OCI-LY3 (cell line): ENCODE data around the gene TPX2.

Experiments
- H2AFZ ChIP-seq: fragments of 200-600, 300-600 bp; shearing (Covaris generic); 2 replicates; pipeline ENCODE4 v1.6.0; 2014; ENCODE audit warnings: antibody characterized with exemption, low read depth, low read length
- H3K27ac ChIP-seq: fragments of 200-600, 300-600 bp; sonication (generic); 2 replicates; pipeline ENCODE4 v1.5.1; 2014; ENCODE audit warnings: mild to moderate bottlenecking, low read length, moderate library complexity, mixed read lengths
- H3K27me3 ChIP-seq: fragments of 200-600, 300-600 bp; sonication (generic); 2 replicates; pipeline ENCODE4 v1.6.1; 2014; ENCODE audit warnings: low read depth, low read length, mixed read lengths
- H3K36me3 ChIP-seq: fragments of 200-600, 300-600 bp; sonication (generic); replicated peaks from 2 replicates; pipeline ENCODE3; 2014; ENCODE audit warnings: low read depth, low read length, mixed read lengths
- H3K4me1 ChIP-seq: fragments of 300-600, 200-600 bp; sonication (generic); 2 replicates; pipeline ENCODE4 v1.6.1; 2014; ENCODE audit warnings: low read length, mixed read lengths
- H3K4me2 ChIP-seq: fragments of 200-600, 300-600 bp; sonication (generic); 2 replicates; pipeline ENCODE4 v1.6.1; 2014; ENCODE audit warnings: low read length, mixed read lengths
- H3K4me3 ChIP-seq: fragments of 300-600, 200-600 bp; sonication (generic); 2 replicates; pipeline ENCODE4 v1.5.1; 2014; ENCODE audit warnings: antibody characterized with exemption, mild to moderate bottlenecking, low read length, moderate library complexity
- H3K79me2 ChIP-seq: fragments of 300-600, 200-600 bp; shearing (Covaris generic); 2 replicates; pipeline ENCODE4 v1.6.1; 2014; ENCODE audit warnings: mild to moderate bottlenecking, low read length, mixed read lengths
- H3K9ac ChIP-seq: fragments of 300-600, 200-600 bp; shearing (Covaris generic); 2 replicates; pipeline ENCODE4 v1.6.0; 2014; ENCODE audit warnings: mild to moderate bottlenecking, low read length, moderate library complexity
- H3K9me3 ChIP-seq: fragments of 200-600, 300-600 bp; shearing (Covaris generic); 2 replicates; pipeline ENCODE4 v1.6.1; 2014; ENCODE audit warnings: low read length, mixed read lengths; ENCODE audit not compliant: insufficient read depth
- H4K20me1 ChIP-seq: fragments of 200-600, 300-600 bp; sonication (generic); 2 replicates; pipeline ENCODE4 v1.6.1; 2016; ENCODE audit warnings: low read length, mixed read lengths; ENCODE audit not compliant: insufficient read depth
- EZH2phosphoT487 ChIP-seq: fragments of 200-600 bp; shearing (Covaris generic); IDR thresholded peaks from 2 replicates; pipeline ENCODE4 v1.6.1; 2018; ENCODE audit warnings: antibody characterized with exemption, mixed run types, low read depth
- TF ChIP-seq, protein P1 (sequence below): fragments of 200-600, 300-600 bp; sonication (generic); IDR thresholded peaks from 2 replicates; pipeline ENCODE4 v1.5.1; 2014; ENCODE audit warnings: antibody characterized with exemption, low read length, low read depth

Gene TPX2

GRCh38 chr20:31823360-31824124 lies 84.5 kb downstream of the TPX2 start:
- Histone ChIP-seq H4K20me1 (no peaks in the 10 kb centered on the region), H3K4me2 (peak overlapping the region; percentile 57), H3K9me3 (no peaks in the 10 kb centered on the region), H2AFZ (no peak overlapping the region), H3K36me3 (no peaks in the 10 kb centered on the region), H3K27me3 (no peaks in the 10 kb centered on the region), H3K4me3 (0 out of 2 replicates have a peak overlapping the region, but pooled peaks have one; percentile 58), H3K4me1 (0 out of 2 replicates have a peak, but pooled peaks cover 3% of the 10 kb centered on the region), H3K9ac (no peak overlapping the region), H3K79me2 (no peaks in the 10 kb centered on the region), H3K27ac (no peak overlapping the region)
- no peak for TF ChIP-seq EZH2phosphoT487
- TF ChIP-seq, protein P1, sequence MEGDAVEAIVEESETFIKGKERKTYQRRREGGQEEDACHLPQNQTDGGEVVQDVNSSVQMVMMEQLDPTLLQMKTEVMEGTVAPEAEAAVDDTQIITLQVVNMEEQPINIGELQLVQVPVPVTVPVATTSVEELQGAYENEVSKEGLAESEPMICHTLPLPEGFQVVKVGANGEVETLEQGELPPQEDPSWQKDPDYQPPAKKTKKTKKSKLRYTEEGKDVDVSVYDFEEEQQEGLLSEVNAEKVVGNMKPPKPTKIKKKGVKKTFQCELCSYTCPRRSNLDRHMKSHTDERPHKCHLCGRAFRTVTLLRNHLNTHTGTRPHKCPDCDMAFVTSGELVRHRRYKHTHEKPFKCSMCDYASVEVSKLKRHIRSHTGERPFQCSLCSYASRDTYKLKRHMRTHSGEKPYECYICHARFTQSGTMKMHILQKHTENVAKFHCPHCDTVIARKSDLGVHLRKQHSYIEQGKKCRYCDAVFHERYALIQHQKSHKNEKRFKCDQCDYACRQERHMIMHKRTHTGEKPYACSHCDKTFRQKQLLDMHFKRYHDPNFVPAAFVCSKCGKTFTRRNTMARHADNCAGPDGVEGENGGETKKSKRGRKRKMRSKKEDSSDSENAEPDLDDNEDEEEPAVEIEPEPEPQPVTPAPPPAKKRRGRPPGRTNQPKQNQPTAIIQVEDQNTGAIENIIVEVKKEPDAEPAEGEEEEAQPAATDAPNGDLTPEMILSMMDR: no peak

GRCh38 chr20:31824125-31824485 lies 85.0 kb downstream of the TPX2 start:
- Histone ChIP-seq H2AFZ (no peak overlapping the region), H3K9ac (no peak overlapping the region), H3K36me3 (no peaks in the 10 kb centered on the region), H3K79me2 (no peaks in the 10 kb centered on the region), H3K9me3 (no peaks in the 10 kb centered on the region), H4K20me1 (no peaks in the 10 kb centered on the region), H3K4me2 (no peak overlapping the region), H3K4me3 (no peak overlapping the region), H3K27me3 (no peaks in the 10 kb centered on the region), H3K4me1 (0 out of 2 replicates have a peak, but pooled peaks cover 3% of the 10 kb centered on the region), H3K27ac (no peak overlapping the region)
- TF ChIP-seq EZH2phosphoT487: no peak
- TF ChIP-seq, protein P1: no peak

- no peaks in the 10 kb centered on the region for H3K36me3 ChIP-seq
These were observed 85.6 kb downstream of the TPX2 start for GRCh38 chr20:31824554-31825313.

DNA sequence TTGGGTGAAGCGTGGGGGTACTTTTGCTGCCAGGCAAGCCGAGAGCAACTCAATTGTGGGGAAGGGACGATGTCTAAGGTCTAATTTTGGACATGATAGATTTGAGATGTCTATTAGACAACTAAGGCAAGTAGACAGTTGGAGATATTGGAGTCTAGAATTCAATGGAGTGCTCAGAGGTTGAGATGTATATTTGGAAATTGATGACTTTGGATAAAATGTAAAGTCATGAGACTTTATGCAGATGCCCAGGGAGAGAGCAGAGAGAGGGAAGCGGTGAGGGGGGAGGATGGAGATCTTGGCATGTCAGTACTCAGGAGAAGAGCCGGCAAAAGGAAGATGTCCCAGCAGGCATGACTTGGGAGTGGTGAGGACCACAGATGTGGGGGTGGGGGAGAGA lies 87.0 kb downstream of the TPX2 start:
- H3K9ac ChIP-seq: no peak overlapping the region
- no peak overlapping the region for H3K4me2 ChIP-seq
- H3K27ac ChIP-seq: no peak overlapping the region
- no peaks in the 10 kb centered on the region for H3K9me3 ChIP-seq
- H3K79me2 ChIP-seq: no peaks in the 10 kb centered on the region
- TF ChIP-seq, protein P1: no peak
- no peak overlapping the region for H2AFZ ChIP-seq
- H3K4me3 ChIP-seq: no peak overlapping the region
- no peaks in the 10 kb centered on the region for H4K20me1 ChIP-seq
- no peaks in the 10 kb centered on the region for H3K27me3 ChIP-seq
- 0 out of 2 replicates have a peak, but pooled peaks cover 3% of the 10 kb centered on the region for H3K4me1 ChIP-seq
- H3K36me3 ChIP-seq: no peaks in the 10 kb centered on the region

More at GRCh38 chr20:31824554-31825313, 85.6 kb downstream of the TPX2 start:
- Histone ChIP-seq H3K4me1 (0 out of 2 replicates have a peak, but pooled peaks cover 3% of the 10 kb centered on the region), H2AFZ (no peak overlapping the region), H3K4me2 (no peak overlapping the region), H3K27me3 (no peaks in the 10 kb centered on the region), H3K27ac (no peak overlapping the region), H3K4me3 (no peak overlapping the region), H3K9me3 (no peaks in the 10 kb centered on the region), H4K20me1 (no peaks in the 10 kb centered on the region), H3K9ac (no peak overlapping the region), H3K79me2 (no peaks in the 10 kb centered on the region)
- TF ChIP-seq, protein P1: no peak
- no peak for TF ChIP-seq EZH2phosphoT487
